B cell (primary cell): ENCODE measurements around the gene C1orf115. TPM values are rescaled to one million over a fixed set of nuclear protein-coding genes. Genes with fewer than 3 reads are reported as not detected.

Source experiments
- ATAC-seq: fragments of 200-7000 bp; cut with Tn5 transposase; one replicate; pipeline ENCODE4 v1.10.0; 2021; ENCODE audit warnings: low read depth, mild to moderate bottlenecking, moderate number of reproducible peaks, moderate library complexity
- CTCF ChIA-PET: fragments of 350-600 bp; sonication (Branson Sonifier 250); formaldehyde crosslinking; loops from one replicate; lab custom pipeline; 2021; ENCODE audit warnings: antibody characterized with exemption, inconsistent platforms; lab: Charles Lee
- POLR2A ChIA-PET: fragments of 350-600 bp; sonication (Branson Sonifier 250); formaldehyde crosslinking; loops from one replicate; lab custom pipeline; 2021; ENCODE audit warnings: antibody characterized with exemption; lab: Charles Lee
- DNase-seq: peaks from one replicate; pipeline ENCODE4 v3.0.0; 2013
- H2AFZ ChIP-seq: 2 replicates; pipeline ENCODE4 v1.6.1; 2012; ENCODE audit warnings: mild to moderate bottlenecking, low read depth, low read length; ENCODE audit not compliant: insufficient read depth, poor library complexity, severe bottlenecking
- H3K27ac ChIP-seq, 2 donors: 1 replicate in 1 of 2; 2 replicates in 1 of 2; pipeline ENCODE4 v1.5.1; 2012 to 2013; ENCODE audit warnings: low read length in 2 of 2, mild to moderate bottlenecking in 2 of 2, moderate library complexity in 1 of 2
- H3K27me3 ChIP-seq, 4 experiments: fragments of 200-600 bp in 1 of 4; sonication (generic) in 1 of 4; replicated peaks in 1 of 4; 1 replicate in 2 of 4; 2 replicates in 2 of 4; pipeline versions ENCODE4 v1.6.1 to v1.7.0; 2013 to 2016; ENCODE audit warnings: low read length in 3 of 4, mild to moderate bottlenecking in 2 of 4, mixed read lengths in 1 of 4, moderate library complexity in 1 of 4; ENCODE audit not compliant: insufficient read depth in 4 of 4, control insufficient read depth in 3 of 4; ENCODE audit errors: control extremely low read depth in 1 of 4
- H3K36me3 ChIP-seq, 2 experiments: replicated peaks in 1 of 2; 1 replicate in 1 of 2; 2 replicates in 1 of 2; pipeline versions ENCODE4 v1.6.1 to v1.7.1; 2013; ENCODE audit warnings: low read length in 1 of 2; ENCODE audit not compliant: insufficient read depth in 2 of 2, control insufficient read depth in 1 of 2; ENCODE audit errors: control extremely low read depth in 1 of 2, extremely low read depth in 1 of 2
- H3K4me1 ChIP-seq, 2 donors: fragments of 200-600 bp in 1 of 2; sonication (generic) in 1 of 2; 1 replicate in 1 of 2; 2 replicates in 1 of 2; pipeline versions ENCODE4 v1.5.1 to v1.6.1; 2013 to 2017; ENCODE audit warnings: low read length in 2 of 2; ENCODE audit not compliant: control insufficient read depth in 2 of 2, insufficient read depth in 2 of 2
- H3K4me2 ChIP-seq: replicated peaks from 2 replicates; pipeline ENCODE3; 2012; ENCODE audit warnings: mild to moderate bottlenecking, low read depth, low read length; ENCODE audit not compliant: poor library complexity, severe bottlenecking
- H3K4me3 ChIP-seq, 5 experiments: fragments of 200-600 bp in 1 of 5; sonication (generic) in 1 of 5; 1 replicate in 3 of 5; 2 replicates in 2 of 5; pipeline versions ENCODE4 v1.5.1 to v1.7.0; 2011 to 2016; ENCODE audit warnings: low read length in 4 of 5, mild to moderate bottlenecking in 4 of 5, low read depth in 2 of 5, control low read depth in 1 of 5, moderate library complexity in 1 of 5; ENCODE audit not compliant: insufficient read depth in 1 of 5; ENCODE audit errors: control extremely low read depth in 1 of 5, extremely low read depth in 1 of 5
- H3K79me2 ChIP-seq: fragments of 200-600 bp; sonication (generic); one replicate; pipeline ENCODE4 v1.6.0; 2016; ENCODE audit warnings: low read length; ENCODE audit not compliant: control insufficient read depth, insufficient read depth
- H3K9ac ChIP-seq: fragments of 200-600 bp; sonication (generic); 2 replicates; pipeline ENCODE4 v1.6.1; 2017; ENCODE audit warnings: mild to moderate bottlenecking, low read length, moderate library complexity
- H3K9me3 ChIP-seq, 3 donors: one replicate each; pipeline versions ENCODE4 v1.6.1 to v1.7.1; 2013; ENCODE audit warnings: low read length in 2 of 3; ENCODE audit not compliant: control insufficient read depth in 2 of 3, insufficient read depth in 1 of 3; ENCODE audit errors: control extremely low read depth in 1 of 3
- H4K20me1 ChIP-seq: 2 replicates; pipeline ENCODE4 v1.6.0; 2012; ENCODE audit warnings: mild to moderate bottlenecking, low read length; ENCODE audit not compliant: insufficient read depth, control insufficient read depth, poor library complexity, severe bottlenecking
- H3K27ac Mint-ChIP-seq: one replicate; pipeline ENCODE4 v1.8.0; 2021; ENCODE audit warnings: mixed read lengths
- H3K27me3 Mint-ChIP-seq: one replicate; pipeline ENCODE4 v1.8.0; 2021; ENCODE audit warnings: mixed read lengths
- H3K4me1 Mint-ChIP-seq: one replicate; pipeline ENCODE4 v1.8.0; 2021; ENCODE audit warnings: mixed read lengths
- H3K4me3 Mint-ChIP-seq: one replicate; pipeline ENCODE4 v1.8.0; 2021; ENCODE audit warnings: mixed read lengths
- H3K9me3 Mint-ChIP-seq: one replicate; pipeline ENCODE4 v1.8.0; 2022; ENCODE audit warnings: mixed read lengths; ENCODE audit not compliant: insufficient read depth
- EZH2 ChIP-seq: IDR thresholded peaks from 2 replicates; pipeline ENCODE4 v1.6.1; 2012; ENCODE audit warnings: borderline replicate concordance, low read depth, mild to moderate bottlenecking, moderate library complexity, low read length; ENCODE audit not compliant: insufficient read depth, poor library complexity, severe bottlenecking
- WGBS: methylation state at CpG from one replicate; pipeline ENCODE4 v1.1.5; 2013; ENCODE audit warnings: missing lambda C conversion rate; ENCODE audit not compliant: insufficient coverage; 5-methylcytosine and 5-hydroxymethylcytosine counted together
- intact Hi-C: fragments of 100-400 bp; cut with micrococcal nuclease; formaldehyde crosslinking; loops from one replicate; pipeline ENCODE4 v1.10.0; 2022
- polyA plus RNA-seq: library from polyadenylated mRNA; depleted of rRNA; stranded (reverse); fragments of >200 nt; gene quantifications from 2 replicates; pipeline ENCODE4 v1.2.3, GENCODE V29; 2012
- total RNA-seq, 2 donors: library from RNA; stranded (reverse); fragments of 120-200 nt in 1 of 2; gene quantifications; 1 replicate in 1 of 2; 2 replicates in 1 of 2; pipeline versions ENCODE4 v1.2.3 to v1.2.4, GENCODE V29; 2013 to 2022
- TF ChIP-seq, protein P1 (sequence below): fragments of 200-600 bp; IDR thresholded peaks from one replicate; pipeline ENCODE4 v1.8.0; 2022; ENCODE audit warnings: antibody characterized with exemption, mild to moderate bottlenecking

Gene C1orf115
- total and polyA plus RNA-seq, 2 donors (not counting 1 experiment from before 2014, with no cell fraction given), result 6.4 to 19.5 TPM

DNA sequence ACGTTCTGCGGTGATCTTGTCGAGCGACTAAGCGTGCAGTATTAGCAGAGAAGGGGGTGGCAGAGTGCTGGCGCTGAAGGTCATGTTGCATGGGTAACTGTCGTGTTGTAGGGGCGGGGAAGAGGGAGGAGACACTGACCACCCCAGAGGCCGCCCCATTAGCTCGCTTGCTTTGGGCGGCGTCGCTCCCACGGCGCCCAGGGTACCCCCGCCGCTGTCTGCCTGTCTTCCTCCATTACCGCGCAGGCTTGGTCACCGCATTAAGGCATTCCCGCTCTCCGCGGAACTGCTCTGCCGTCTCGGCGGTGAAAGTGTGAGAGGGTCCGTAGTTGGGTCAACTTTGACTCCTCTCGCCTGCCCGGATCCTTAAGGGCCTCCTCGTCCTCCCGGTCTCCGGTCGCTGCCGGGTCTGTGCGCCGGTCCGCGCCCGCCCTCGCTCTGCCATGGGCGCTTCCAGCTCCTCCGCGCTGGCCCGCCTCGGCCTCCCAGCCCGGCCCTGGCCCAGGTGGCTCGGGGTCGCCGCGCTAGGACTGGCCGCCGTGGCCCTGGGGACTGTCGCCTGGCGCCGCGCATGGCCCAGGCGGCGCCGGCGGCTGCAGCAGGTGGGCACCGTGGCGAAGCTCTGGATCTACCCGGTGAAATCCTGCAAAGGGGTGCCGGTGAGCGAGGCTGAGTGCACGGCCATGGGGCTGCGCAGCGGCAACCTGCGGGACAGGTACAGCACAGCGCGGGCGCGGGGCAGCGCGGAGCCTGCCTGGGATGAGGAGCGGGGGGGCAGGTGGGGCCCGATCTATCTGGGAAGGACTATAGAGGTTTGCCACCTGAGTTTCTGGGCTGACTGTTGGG, 58.1 kb downstream of the C1orf115 start, which contains the start of gene MTARC2:
MTARC2 (plus strand) TSS at position 234 of the 846 bp plus-strand sequence; CDS start at position 444, 210 bp downstream.
- 4% methylated on average over 77 of the region's 77 CpGs for WGBS
- H3K27me3 ChIP-seq, result peaks cover 0 to 36% (median 11%) of the 10 kb centered on the region in 4 experiments
- peak within 1 kb of the TSS; percentile 59 for H3K27ac Mint-ChIP-seq
- ATAC-seq, result peak; percentile 93
- H3K9ac ChIP-seq, result peak within 1 kb of the TSS; percentile 65
- no peak for TF ChIP-seq EZH2
- TF ChIP-seq, protein P1, sequence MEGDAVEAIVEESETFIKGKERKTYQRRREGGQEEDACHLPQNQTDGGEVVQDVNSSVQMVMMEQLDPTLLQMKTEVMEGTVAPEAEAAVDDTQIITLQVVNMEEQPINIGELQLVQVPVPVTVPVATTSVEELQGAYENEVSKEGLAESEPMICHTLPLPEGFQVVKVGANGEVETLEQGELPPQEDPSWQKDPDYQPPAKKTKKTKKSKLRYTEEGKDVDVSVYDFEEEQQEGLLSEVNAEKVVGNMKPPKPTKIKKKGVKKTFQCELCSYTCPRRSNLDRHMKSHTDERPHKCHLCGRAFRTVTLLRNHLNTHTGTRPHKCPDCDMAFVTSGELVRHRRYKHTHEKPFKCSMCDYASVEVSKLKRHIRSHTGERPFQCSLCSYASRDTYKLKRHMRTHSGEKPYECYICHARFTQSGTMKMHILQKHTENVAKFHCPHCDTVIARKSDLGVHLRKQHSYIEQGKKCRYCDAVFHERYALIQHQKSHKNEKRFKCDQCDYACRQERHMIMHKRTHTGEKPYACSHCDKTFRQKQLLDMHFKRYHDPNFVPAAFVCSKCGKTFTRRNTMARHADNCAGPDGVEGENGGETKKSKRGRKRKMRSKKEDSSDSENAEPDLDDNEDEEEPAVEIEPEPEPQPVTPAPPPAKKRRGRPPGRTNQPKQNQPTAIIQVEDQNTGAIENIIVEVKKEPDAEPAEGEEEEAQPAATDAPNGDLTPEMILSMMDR, result no peak
- DNase-seq, result peak; percentile 52
- ChIA-PET POLR2A (interaction anchor here (0.9 to 1.9 kb wide), 4 partner anchors 20 to 58 kb away, joined by 3 to 9 read pairs (median 3); partner anchors contain the start of gene C1orf115), CTCF (interaction anchor here (1.1 to 5.5 kb wide), 4 partner anchors 13 to 67 kb away, joined by 4 to 25 read pairs (median 14); no protein-coding TSS in a partner anchor)
- H3K4me3 ChIP-seq, result peak within 1 kb of the TSS in 4 of 5 experiments; percentile 42 to 65 (median 58)
- no peaks in the 10 kb centered on the region for H3K9me3 ChIP-seq
- H3K36me3 ChIP-seq, result no peaks in the 10 kb centered on the region
- H3K4me3 Mint-ChIP-seq, result peak within 1 kb of the TSS; percentile 92
- H2AFZ ChIP-seq, result peak within 1 kb of the TSS; percentile 74
- H3K27me3 Mint-ChIP-seq, result peaks cover 40% of the 10 kb centered on the region
- H3K27ac ChIP-seq, result no peak within 1 kb of the TSS
- H3K4me1 Mint-ChIP-seq, result peaks cover 24% of the 10 kb centered on the region
- H3K4me1 ChIP-seq, result peaks cover 16 to 20% of the 10 kb centered on the region in 2 donors
- H3K9me3 Mint-ChIP-seq, result no peaks in the 10 kb centered on the region
- intact Hi-C loops, result loop anchor here (1.0 kb wide), 1 partner anchor 22 kb away; no protein-coding TSS in a partner anchor
- no peaks in the 10 kb centered on the region for H3K79me2 ChIP-seq
- H3K4me2 ChIP-seq, result peak within 1 kb of the TSS; percentile 77
- H4K20me1 ChIP-seq, result no peaks in the 10 kb centered on the region

Other genes starting within 250 kb of the C1orf115 start
- gene MARK1, start 162.2 kb upstream of the C1orf115 start, total RNA-seq, result 3.8 and 3.9 TPM in 2 replicates
- gene MARK1, start 162.2 kb upstream of the C1orf115 start, polyA plus RNA-seq, result 0.16 and 0.52 TPM in 2 replicates
- 17.2 and 22.6 TPM in 2 replicates for gene MTARC2, start 58.0 kb downstream of the C1orf115 start, total RNA-seq
- 3.9 and 16.3 TPM in 2 replicates for gene MTARC2, start 58.0 kb downstream of the C1orf115 start, polyA plus RNA-seq
- gene MTARC1, start 96.5 kb downstream of the C1orf115 start, total RNA-seq, result 2.9 and 3.8 TPM in 2 replicates
- gene MTARC1, start 96.5 kb downstream of the C1orf115 start, polyA plus RNA-seq, result 0.33 and 0.49 TPM in 2 replicates
- 7.7 and 9.1 TPM in 2 replicates for gene HLX, start 189.1 kb downstream of the C1orf115 start, total RNA-seq
- 3.4 and 4.3 TPM in 2 replicates for gene HLX, start 189.1 kb downstream of the C1orf115 start, polyA plus RNA-seq